ENCODE results near the gene STON1.

- no peak for TF ChIP-seq CTCF (IDR thresholded peaks at IDR 0.05)
- no peak for TF ChIP-seq POLR2A (IDR thresholded peaks at IDR 0.05)
These were observed 22.8 kb upstream of the STON1 start for GRCh38 chr2:48507111-48507510.
